IPS DF 4.7 (cell line): Measurements from ENCODE around the gene GRIK4.

ENCODE experiments used
- DNase-seq: peaks from one replicate; pipeline ENCODE4 v3.0.0-alpha.2; 2013; ENCODE audit warnings: low spot score; ENCODE audit errors: extremely low read depth

GRIK4 gene

GRCh38 chr11:121032546-121032945 is 521.0 kb downstream of the GRIK4 start:
- DNase-seq = no peak

DNA sequence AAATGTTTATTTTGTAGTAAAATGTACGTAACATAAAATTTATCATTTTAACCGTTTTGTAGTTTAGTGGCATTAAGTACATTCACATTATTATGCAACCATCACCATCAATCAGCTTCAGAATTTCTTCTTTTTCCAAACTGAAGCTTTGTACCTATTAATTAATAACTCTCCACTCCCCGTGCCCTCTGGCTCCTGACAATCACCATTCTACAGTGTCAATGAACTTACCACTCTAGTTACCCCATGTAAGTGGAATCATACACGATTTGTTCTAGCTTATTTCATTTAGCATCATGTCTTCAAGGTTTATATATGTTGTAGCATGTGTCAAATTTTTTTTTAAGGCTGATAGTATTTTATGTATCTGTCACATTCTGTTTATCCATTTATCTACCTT is 522.1 kb downstream of the GRIK4 start:
- no peak for DNase-seq

GRCh38 chr11:121035169-121035755 is 523.7 kb downstream of the GRIK4 start:
- no peak for DNase-seq

GRCh38 chr11:121035780-121036179 is 524.2 kb downstream of the GRIK4 start:
- no peak for DNase-seq

DNA sequence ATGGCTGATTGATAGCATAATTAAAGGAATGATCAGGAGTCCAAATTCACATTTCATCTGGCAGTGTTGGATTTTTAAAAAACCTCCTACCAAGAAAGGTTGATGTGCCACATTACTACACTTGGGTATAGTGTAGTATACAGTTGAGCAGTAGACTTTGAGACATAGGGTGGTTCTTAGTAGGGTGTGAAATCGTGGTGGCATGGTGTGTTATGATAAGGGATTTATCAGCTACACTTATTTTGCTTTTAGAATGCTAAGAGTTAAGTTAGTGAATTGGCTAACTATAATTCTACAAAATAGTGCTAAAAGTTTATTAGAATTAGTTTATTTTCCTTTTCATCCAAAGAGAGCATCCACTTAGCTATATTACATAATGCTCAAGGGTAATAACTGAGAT is 525.5 kb downstream of the GRIK4 start:
- DNase-seq = no peak
